ENCODE measurements around the gene GLDC.
A peak's percentile ranks its signal among the peaks of the same experiment; 100 is the strongest.

Gene GLDC

GRCh38 chr9:6501526-6502210 is 143.9 kb downstream of the GLDC start:
- Mint-ChIP-seq H3K9me3 (no peaks in the 10 kb centered on the region), H3K4me1 (no peaks in the 10 kb centered on the region), H3K36me3 (ENCODE audit: insufficient read depth) (peaks cover 58% of the 10 kb centered on the region), H3K27ac (ENCODE audit: low read depth) (peak overlapping the region; percentile 77), H3K27me3 (no peaks in the 10 kb centered on the region), H3K4me3 (no peak overlapping the region)
- DNase-seq (ENCODE audit: low spot score in 2 of 2) (no peak), ATAC-seq (replicated peaks; ENCODE audit: extremely low read depth, poor library complexity, severe bottlenecking) (no peak)

GRCh38 chr9:6498982-6499381 is 146.5 kb downstream of the GLDC start:
- Mint-ChIP-seq H3K4me1 (no peaks in the 10 kb centered on the region), H3K36me3 (ENCODE audit: insufficient read depth) (peaks cover 44% of the 10 kb centered on the region), H3K27me3 (no peaks in the 10 kb centered on the region), H3K4me3 (no peak overlapping the region), H3K9me3 (no peaks in the 10 kb centered on the region), H3K27ac (ENCODE audit: low read depth) (no peak overlapping the region)
- ATAC-seq (replicated peaks; ENCODE audit: extremely low read depth, poor library complexity, severe bottlenecking), result no peak
- no peak for DNase-seq (ENCODE audit: low spot score in 2 of 2)

- H3K4me3 Mint-ChIP-seq, result no peak overlapping the region
- H3K36me3 Mint-ChIP-seq (ENCODE audit: insufficient read depth), result peaks cover 46% of the 10 kb centered on the region
- H3K4me1 Mint-ChIP-seq, result peaks cover 11% of the 10 kb centered on the region
- ATAC-seq (replicated peaks; ENCODE audit: extremely low read depth, poor library complexity, severe bottlenecking), result no peak
- peak overlapping the region; percentile 71 for H3K27ac Mint-ChIP-seq (ENCODE audit: low read depth)
- no peak for DNase-seq (ENCODE audit: low spot score in 2 of 2)
- no peaks in the 10 kb centered on the region for H3K9me3 Mint-ChIP-seq
- no peaks in the 10 kb centered on the region for H3K27me3 Mint-ChIP-seq
Measured at GRCh38 chr9:6495466-6495865, 150.1 kb downstream of the GLDC start.

- Mint-ChIP-seq H3K9me3 (no peaks in the 10 kb centered on the region), H3K27me3 (no peaks in the 10 kb centered on the region), H3K36me3 (ENCODE audit: insufficient read depth) (peaks cover 49% of the 10 kb centered on the region), H3K4me1 (peaks cover 15% of the 10 kb centered on the region), H3K4me3 (no peak overlapping the region), H3K27ac (ENCODE audit: low read depth) (no peak overlapping the region)
- ATAC-seq (replicated peaks; ENCODE audit: extremely low read depth, poor library complexity, severe bottlenecking) (no peak), DNase-seq (ENCODE audit: low spot score in 2 of 2) (no peak)
Measured at GRCh38 chr9:6490863-6491262, 154.7 kb downstream of the GLDC start.

GRCh38 chr9:6489099-6489498 is 156.4 kb downstream of the GLDC start:
- H3K27ac Mint-ChIP-seq (ENCODE audit: low read depth), result no peak overlapping the region
- no peak for DNase-seq (ENCODE audit: low spot score in 2 of 2)
- peaks cover 15% of the 10 kb centered on the region for H3K4me1 Mint-ChIP-seq
- H3K4me3 Mint-ChIP-seq, result no peak overlapping the region
- no peaks in the 10 kb centered on the region for H3K27me3 Mint-ChIP-seq
- ATAC-seq (replicated peaks; ENCODE audit: extremely low read depth, poor library complexity, severe bottlenecking), result no peak
- H3K36me3 Mint-ChIP-seq (ENCODE audit: insufficient read depth), result peaks cover 54% of the 10 kb centered on the region
- no peaks in the 10 kb centered on the region for H3K9me3 Mint-ChIP-seq

GRCh38 chr9:6488395-6488794 is 157.1 kb downstream of the GLDC start:
- ATAC-seq (replicated peaks; ENCODE audit: extremely low read depth, poor library complexity, severe bottlenecking), result no peak
- no peaks in the 10 kb centered on the region for H3K27me3 Mint-ChIP-seq
- H3K4me3 Mint-ChIP-seq, result no peak overlapping the region
- no peaks in the 10 kb centered on the region for H3K9me3 Mint-ChIP-seq
- DNase-seq (ENCODE audit: low spot score in 2 of 2), result no peak
- peaks cover 57% of the 10 kb centered on the region for H3K36me3 Mint-ChIP-seq (ENCODE audit: insufficient read depth)
- H3K4me1 Mint-ChIP-seq, result peaks cover 15% of the 10 kb centered on the region
- H3K27ac Mint-ChIP-seq (ENCODE audit: low read depth), result no peak overlapping the region

- Mint-ChIP-seq H3K4me3 (no peak overlapping the region), H3K27me3 (no peaks in the 10 kb centered on the region), H3K9me3 (no peaks in the 10 kb centered on the region), H3K27ac (ENCODE audit: low read depth) (peak overlapping the region; percentile 8), H3K4me1 (no peaks in the 10 kb centered on the region), H3K36me3 (ENCODE audit: insufficient read depth) (peaks cover 64% of the 10 kb centered on the region)
- no peak for DNase-seq (ENCODE audit: low spot score in 2 of 2)
- no peak for ATAC-seq (replicated peaks; ENCODE audit: extremely low read depth, poor library complexity, severe bottlenecking)
Measured at GRCh38 chr9:6484210-6484609, 161.3 kb downstream of the GLDC start.

Data from central memory CD8-positive, alpha-beta T cell (primary cell).